Measurements from ENCODE around the gene ALG14.
"Not testable (repeated sequence)": the region's sequence is repeated elsewhere in the genome, so short reads cannot be mapped to it uniquely, and the experiment has no call there.

The ALG14 gene

GRCh38 chr1:95041491-95042165 lies 31.1 kb downstream of the ALG14 start:
- peak; percentile 58 for DNase-seq (ENCODE audit: low spot score)

- no peak for DNase-seq (ENCODE audit: low spot score)
These were observed 32.7 kb downstream of the ALG14 start for GRCh38 chr1:95040032-95040525.

GRCh38 chr1:95039360-95040031 lies 33.3 kb downstream of the ALG14 start:
- no peak for DNase-seq (ENCODE audit: low spot score)

- no peak for DNase-seq (ENCODE audit: low spot score)
These were observed 37.2 kb downstream of the ALG14 start for GRCh38 chr1:95035536-95035935.

GRCh38 chr1:95034506-95034905 lies 38.2 kb downstream of the ALG14 start:
- no peak for DNase-seq (ENCODE audit: low spot score)

- no peak for DNase-seq (ENCODE audit: low spot score)
These were observed 38.9 kb downstream of the ALG14 start for GRCh38 chr1:95033843-95034242.

GRCh38 chr1:95029532-95029931 lies 43.2 kb downstream of the ALG14 start:
- DNase-seq (ENCODE audit: low spot score) = no peak

- DNase-seq (ENCODE audit: low spot score) = no peak
These were observed 43.8 kb downstream of the ALG14 start for GRCh38 chr1:95028954-95029353.

GRCh38 chr1:95027046-95027445 lies 45.7 kb downstream of the ALG14 start:
- no peak for DNase-seq (ENCODE audit: low spot score)

GRCh38 chr1:95023399-95024043 lies 49.2 kb downstream of the ALG14 start:
- no peak for DNase-seq (ENCODE audit: low spot score)

- DNase-seq (ENCODE audit: low spot score) = no peak
These were observed 50.2 kb downstream of the ALG14 start for GRCh38 chr1:95022644-95022926.

GRCh38 chr1:95021805-95022643 lies 50.7 kb downstream of the ALG14 start:
- DNase-seq (ENCODE audit: low spot score) = no peak

GRCh38 chr1:95021119-95021518 lies 51.6 kb downstream of the ALG14 start:
- DNase-seq (ENCODE audit: low spot score) = no peak

- DNase-seq (ENCODE audit: low spot score) = not testable (repeated sequence)
These were observed 53.3 kb downstream of the ALG14 start for GRCh38 chr1:95019466-95019865.

- no peak for DNase-seq (ENCODE audit: low spot score)
These were observed 54.0 kb downstream of the ALG14 start for GRCh38 chr1:95018602-95019369.

- no peak for DNase-seq (ENCODE audit: low spot score)
These were observed 55.0 kb downstream of the ALG14 start for GRCh38 chr1:95017775-95018174.

GRCh38 chr1:95015076-95015475 lies 57.7 kb downstream of the ALG14 start:
- no peak for DNase-seq (ENCODE audit: low spot score)

GRCh38 chr1:95013950-95014574 lies 58.7 kb downstream of the ALG14 start:
- DNase-seq (ENCODE audit: low spot score) = no peak

- no peak for DNase-seq (ENCODE audit: low spot score)
These were observed 60.4 kb downstream of the ALG14 start for GRCh38 chr1:95012389-95012788.

GRCh38 chr1:95010158-95010557 lies 62.6 kb downstream of the ALG14 start:
- DNase-seq (ENCODE audit: low spot score) = no peak

- no peak for DNase-seq (ENCODE audit: low spot score)
These were observed 65.1 kb downstream of the ALG14 start for GRCh38 chr1:95007687-95008086.

Measured in hematopoietic multipotent progenitor cell treated with erythropoietin and hydrocortisone succinate and interleukin-3 and kit ligand, for 17 days (in vitro differentiated cells).